ENCODE data around the gene BACH2. TPM values are rescaled to one million over a fixed set of nuclear protein-coding genes. Genes with fewer than 3 reads are reported as not detected.

Gene BACH2
- total and polyA plus RNA-seq, 9 of the 15 experiments (the other 6 are each of a cell fraction or from before 2014, with no cell fraction given): 0.06 to 3.1 (median 0.59) TPM

DNA sequence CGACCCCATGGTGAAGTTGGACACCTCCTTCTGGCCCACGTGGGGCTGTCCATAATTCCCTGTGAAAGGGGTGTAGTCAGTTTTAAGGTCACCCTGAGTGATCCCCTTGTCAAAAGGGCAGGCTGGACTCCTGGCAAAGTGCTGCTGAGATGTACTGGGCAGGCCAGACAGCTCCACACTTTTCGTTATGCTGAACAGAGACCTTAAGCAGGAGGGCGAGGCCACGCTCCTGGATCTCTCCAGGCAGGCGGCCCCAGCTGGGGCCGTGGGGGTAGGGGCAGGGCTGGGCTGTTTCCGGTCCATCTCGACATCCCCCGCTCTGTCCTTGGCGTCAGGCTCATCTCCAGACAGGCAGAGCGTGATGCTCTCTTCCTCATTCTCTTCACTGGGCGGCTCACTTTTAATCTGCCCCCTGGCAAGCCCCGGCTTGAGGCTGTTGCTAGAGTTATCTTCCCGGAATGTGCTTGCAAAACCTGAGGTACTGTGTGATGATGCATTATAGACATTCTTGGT, 345.7 kb downstream of the BACH2 start (continued):
- TF ChIP-seq, protein P1, sequence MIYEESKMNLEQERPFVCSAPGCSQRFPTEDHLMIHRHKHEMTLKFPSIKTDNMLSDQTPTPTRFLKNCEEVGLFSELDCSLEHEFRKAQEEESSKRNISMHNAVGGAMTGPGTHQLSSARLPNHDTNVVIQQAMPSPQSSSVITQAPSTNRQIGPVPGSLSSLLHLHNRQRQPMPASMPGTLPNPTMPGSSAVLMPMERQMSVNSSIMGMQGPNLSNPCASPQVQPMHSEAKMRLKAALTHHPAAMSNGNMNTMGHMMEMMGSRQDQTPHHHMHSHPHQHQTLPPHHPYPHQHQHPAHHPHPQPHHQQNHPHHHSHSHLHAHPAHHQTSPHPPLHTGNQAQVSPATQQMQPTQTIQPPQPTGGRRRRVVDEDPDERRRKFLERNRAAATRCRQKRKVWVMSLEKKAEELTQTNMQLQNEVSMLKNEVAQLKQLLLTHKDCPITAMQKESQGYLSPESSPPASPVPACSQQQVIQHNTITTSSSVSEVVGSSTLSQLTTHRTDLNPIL (CRISPR knock-in tag; IDR thresholded peaks at IDR 0.05): no peak
- TF ChIP-seq IRF2 (CRISPR knock-in tag; IDR thresholded peaks at IDR 0.05) (no peak), ZKSCAN3 (CRISPR knock-in tag; IDR thresholded peaks at IDR 0.05) (no peak)

DNA sequence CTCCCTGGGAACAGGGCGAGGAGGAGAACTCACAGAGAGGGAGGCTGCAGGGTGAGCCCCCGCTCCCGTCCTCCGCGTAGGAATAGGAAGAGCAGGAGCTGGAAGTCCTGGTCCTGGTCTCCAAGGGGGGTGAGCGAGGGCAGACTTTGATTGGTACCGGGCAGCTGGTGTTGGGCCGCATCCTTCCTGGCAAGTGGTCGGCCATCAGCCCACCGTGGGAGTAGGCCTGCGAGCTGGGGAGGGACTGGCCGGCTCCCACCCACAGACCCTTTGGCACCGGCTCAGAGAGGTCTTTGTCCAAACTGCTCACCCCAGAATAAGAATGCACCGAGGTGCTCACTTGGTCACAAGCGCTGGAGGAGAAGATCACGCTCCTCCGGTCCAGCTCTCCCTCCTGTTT, 346.2 kb downstream of the BACH2 start:
- 33% methylated on average over 17 of the region's 17 CpGs for WGBS (ENCODE audit: insufficient coverage, low coverage, missing lambda C conversion rate)
- Histone ChIP-seq H3K4me1 (replicated peaks in 1 of 2; ENCODE audit: control insufficient read depth in 2 of 2, insufficient read depth in 2 of 2, low read length in 2 of 2) (peaks cover 0 to 3% of the 10 kb centered on the region in 2 experiments; a peak in 1 of 5 replicates), H3K36me3 (ENCODE audit: control insufficient read depth, insufficient read depth, low read length) (no peaks in the 10 kb centered on the region), H3K79me2 (ENCODE audit: control insufficient read depth, insufficient read depth, low read length) (no peaks in the 10 kb centered on the region), H4K20me1 (replicated peaks; ENCODE audit: control insufficient read depth, insufficient read depth, low read length) (no peaks in the 10 kb centered on the region), H3K4me3 (no peak overlapping the region), H3K4me2 (ENCODE audit: insufficient read depth, low read length) (no peak overlapping the region), H3K9me3 (replicated peaks; ENCODE audit: control insufficient read depth, insufficient read depth, low read depth, low read length) (no peaks in the 10 kb centered on the region), H3K9ac (ENCODE audit: insufficient read depth in 1 of 2, low read depth in 2 of 2, low read length in 2 of 2) (no peak overlapping the region), H3K27me3 (ENCODE audit: control insufficient read depth in 2 of 2, insufficient read depth in 2 of 2, low read length in 2 of 2) (peaks cover 3 to 20% of the 10 kb centered on the region in 2 experiments; a peak in 3 of 5 replicates), H3K9me1 (ENCODE audit: control insufficient read depth, insufficient read depth, low read length) (no peaks in the 10 kb centered on the region), H3K27ac (ENCODE audit: extremely low read depth, low read depth, low read length) (no peak overlapping the region), H2AFZ (ENCODE audit: low read depth, low read length) (no peak overlapping the region)
- ChIA-PET POLR2A (no interaction called here), CTCF (ENCODE audit: low intra/inter-chr PET ratio) (no interaction called here)
- in situ Hi-C loops (cut with MboI): no loop called here
- DNase-seq (ENCODE audit: extremely low read depth in 1 of 4, low spot score in 3 of 4): no peak
- intact Hi-C loops (cut with micrococcal nuclease): no loop called here
- BruUV-seq (replicated peaks): no TSS peak
- no peak for ATAC-seq
- FAIRE-seq: no peak
- TF ChIP-seq FOXK2 (conservative IDR thresholded peaks at IDR 0.05 in 1 of 2, IDR thresholded peaks at IDR 0.05 in 1 of 2; ENCODE audit: low read depth in 2 of 2) (no peak), FIP1L1 (IDR thresholded peaks at IDR 0.05; ENCODE audit: low read depth, low read length, poor library complexity, severe bottlenecking) (no peak), CHD1 (IDR thresholded peaks at IDR 0.05; ENCODE audit: low read length) (no peak), C11orf30 (IDR thresholded peaks at IDR 0.05; ENCODE audit: low read depth) (no peak), KHSRP (IDR thresholded peaks at IDR 0.05) (no peak), THRAP3 (IDR thresholded peaks at IDR 0.05; ENCODE audit: borderline replicate concordance) (no peak), HMG20A (CRISPR knock-in tag; conservative IDR thresholded peaks at IDR 0.05) (no peak), NR1H2 (CRISPR knock-in tag; IDR thresholded peaks at IDR 0.05) (no peak), NFE2 (IDR thresholded peaks at IDR 0.05; ENCODE audit: low read depth) (no peak), ASH1L (IDR thresholded peaks at IDR 0.05; ENCODE audit: borderline replicate concordance, low read depth, partially characterized antibody) (no peak), PML (IDR thresholded peaks at IDR 0.05; ENCODE audit: low read length) (no peak), YBX1 (IDR thresholded peaks at IDR 0.05) (no peak), NUFIP1 (IDR thresholded peaks at IDR 0.05; ENCODE audit: partially characterized antibody) (no peak)
- TF ChIP-seq, protein P2, sequence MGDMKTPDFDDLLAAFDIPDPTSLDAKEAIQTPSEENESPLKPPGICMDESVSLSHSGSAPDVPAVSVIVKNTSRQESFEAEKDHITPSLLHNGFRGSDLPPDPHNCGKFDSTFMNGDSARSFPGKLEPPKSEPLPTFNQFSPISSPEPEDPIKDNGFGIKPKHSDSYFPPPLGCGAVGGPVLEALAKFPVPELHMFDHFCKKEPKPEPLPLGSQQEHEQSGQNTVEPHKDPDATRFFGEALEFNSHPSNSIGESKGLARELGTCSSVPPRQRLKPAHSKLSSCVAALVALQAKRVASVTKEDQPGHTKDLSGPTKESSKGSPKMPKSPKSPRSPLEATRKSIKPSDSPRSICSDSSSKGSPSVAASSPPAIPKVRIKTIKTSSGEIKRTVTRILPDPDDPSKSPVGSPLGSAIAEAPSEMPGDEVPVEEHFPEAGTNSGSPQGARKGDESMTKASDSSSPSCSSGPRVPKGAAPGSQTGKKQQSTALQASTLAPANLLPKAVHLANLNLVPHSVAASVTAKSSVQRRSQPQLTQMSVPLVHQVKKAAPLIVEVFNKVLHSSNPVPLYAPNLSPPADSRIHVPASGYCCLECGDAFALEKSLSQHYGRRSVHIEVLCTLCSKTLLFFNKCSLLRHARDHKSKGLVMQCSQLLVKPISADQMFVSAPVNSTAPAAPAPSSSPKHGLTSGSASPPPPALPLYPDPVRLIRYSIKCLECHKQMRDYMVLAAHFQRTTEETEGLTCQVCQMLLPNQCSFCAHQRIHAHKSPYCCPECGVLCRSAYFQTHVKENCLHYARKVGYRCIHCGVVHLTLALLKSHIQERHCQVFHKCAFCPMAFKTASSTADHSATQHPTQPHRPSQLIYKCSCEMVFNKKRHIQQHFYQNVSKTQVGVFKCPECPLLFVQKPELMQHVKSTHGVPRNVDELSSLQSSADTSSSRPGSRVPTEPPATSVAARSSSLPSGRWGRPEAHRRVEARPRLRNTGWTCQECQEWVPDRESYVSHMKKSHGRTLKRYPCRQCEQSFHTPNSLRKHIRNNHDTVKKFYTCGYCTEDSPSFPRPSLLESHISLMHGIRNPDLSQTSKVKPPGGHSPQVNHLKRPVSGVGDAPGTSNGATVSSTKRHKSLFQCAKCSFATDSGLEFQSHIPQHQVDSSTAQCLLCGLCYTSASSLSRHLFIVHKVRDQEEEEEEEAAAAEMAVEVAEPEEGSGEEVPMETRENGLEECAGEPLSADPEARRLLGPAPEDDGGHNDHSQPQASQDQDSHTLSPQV (IDR thresholded peaks at IDR 0.05): no peak

Measured in K562 (cell line).